ENCODE measurements around the gene BBOX1.
"Not testable (repeated sequence)": the region's sequence is repeated elsewhere in the genome, so short reads cannot be mapped to it uniquely, and the experiment has no call there.

BBOX1 gene

DNA sequence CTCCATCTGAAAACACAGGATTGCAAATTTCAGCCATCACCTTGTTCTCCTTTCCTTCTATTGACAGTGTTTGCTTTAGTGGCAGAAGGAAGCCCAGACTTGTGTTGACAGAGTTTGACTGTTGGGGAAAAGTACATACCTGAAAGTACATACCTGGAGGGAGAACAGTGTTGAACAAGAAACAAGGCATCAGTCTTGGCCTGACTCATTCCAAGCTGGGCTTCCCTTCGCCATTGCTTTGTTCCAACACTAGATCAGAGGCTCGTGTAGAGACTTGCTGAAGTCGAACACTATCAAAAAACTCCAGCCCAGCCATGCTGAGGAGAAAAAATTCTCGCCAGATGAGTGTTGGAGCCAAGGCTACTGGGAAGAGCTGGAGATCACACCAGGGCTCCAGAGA is 133.4 kb downstream of the BBOX1 start:
- no peaks in the 10 kb centered on the region for H4K20me1 ChIP-seq (ENCODE audit: insufficient read depth, low read length)
- H3K27ac ChIP-seq (ENCODE audit: low read length) = no peak overlapping the region
- H3K27me3 ChIP-seq (ENCODE audit: insufficient read depth, low read length, poor library complexity) = no peaks in the 10 kb centered on the region
- H3K36me3 ChIP-seq (ENCODE audit: insufficient read depth, low read length) = no peaks in the 10 kb centered on the region
- no peak overlapping the region for H2AFZ ChIP-seq (ENCODE audit: low read depth, low read length)
- no peak overlapping the region for H3K4me3 ChIP-seq (ENCODE audit: low read depth in 1 of 2, low read length in 2 of 2)
- TF ChIP-seq EZH2 (IDR thresholded peaks at IDR 0.05; ENCODE audit: borderline replicate concordance, low read depth, low read length, severe bottlenecking) = no peak
- TF ChIP-seq, protein P1, sequence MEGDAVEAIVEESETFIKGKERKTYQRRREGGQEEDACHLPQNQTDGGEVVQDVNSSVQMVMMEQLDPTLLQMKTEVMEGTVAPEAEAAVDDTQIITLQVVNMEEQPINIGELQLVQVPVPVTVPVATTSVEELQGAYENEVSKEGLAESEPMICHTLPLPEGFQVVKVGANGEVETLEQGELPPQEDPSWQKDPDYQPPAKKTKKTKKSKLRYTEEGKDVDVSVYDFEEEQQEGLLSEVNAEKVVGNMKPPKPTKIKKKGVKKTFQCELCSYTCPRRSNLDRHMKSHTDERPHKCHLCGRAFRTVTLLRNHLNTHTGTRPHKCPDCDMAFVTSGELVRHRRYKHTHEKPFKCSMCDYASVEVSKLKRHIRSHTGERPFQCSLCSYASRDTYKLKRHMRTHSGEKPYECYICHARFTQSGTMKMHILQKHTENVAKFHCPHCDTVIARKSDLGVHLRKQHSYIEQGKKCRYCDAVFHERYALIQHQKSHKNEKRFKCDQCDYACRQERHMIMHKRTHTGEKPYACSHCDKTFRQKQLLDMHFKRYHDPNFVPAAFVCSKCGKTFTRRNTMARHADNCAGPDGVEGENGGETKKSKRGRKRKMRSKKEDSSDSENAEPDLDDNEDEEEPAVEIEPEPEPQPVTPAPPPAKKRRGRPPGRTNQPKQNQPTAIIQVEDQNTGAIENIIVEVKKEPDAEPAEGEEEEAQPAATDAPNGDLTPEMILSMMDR (IDR thresholded peaks at IDR 0.05; ENCODE audit: borderline replicate concordance, extremely low read depth, low read length, poor library complexity, severe bottlenecking) = no peak
- no peaks in the 10 kb centered on the region for H3K9me3 ChIP-seq (ENCODE audit: insufficient read depth, low read length, severe bottlenecking)
- no peaks in the 10 kb centered on the region for H3K4me1 ChIP-seq (ENCODE audit: insufficient read depth, low read length)
- no peak overlapping the region for H3K9ac ChIP-seq (ENCODE audit: low read depth, low read length)
- H3K79me2 ChIP-seq (ENCODE audit: insufficient read depth, low read length) = no peaks in the 10 kb centered on the region
- H3K4me2 ChIP-seq (ENCODE audit: insufficient read depth, low read length) = no peak overlapping the region
- DNase-seq (no peak), ATAC-seq (ENCODE audit: insufficient read depth, low read depth) (no peak)

DNA sequence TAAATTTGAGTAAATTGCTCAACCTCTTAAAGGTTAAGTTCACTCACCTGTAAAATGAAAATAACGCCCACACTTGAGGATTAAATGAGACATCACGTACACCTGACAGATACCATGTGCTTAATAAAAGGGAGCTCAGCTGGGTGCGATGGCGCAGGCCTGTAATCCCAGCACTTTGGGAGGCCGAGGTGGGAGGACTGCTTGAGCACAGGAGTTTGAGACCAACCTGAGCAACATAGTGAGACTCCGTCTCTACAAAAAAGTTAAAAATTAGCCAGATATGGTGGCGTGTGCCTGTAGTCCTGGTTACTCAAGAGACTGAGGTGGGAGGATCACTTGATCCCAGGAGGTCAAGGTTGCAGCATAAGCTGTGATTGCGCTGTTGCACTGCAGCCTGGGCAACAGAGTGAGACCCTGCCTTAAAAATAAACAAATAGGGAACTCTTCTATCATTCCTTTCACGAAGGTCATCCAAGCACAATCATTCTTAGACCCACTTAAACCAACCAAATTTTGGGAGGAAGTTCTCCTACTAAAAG is 134.1 kb downstream of the BBOX1 start:
- no peak overlapping the region for H3K4me2 ChIP-seq (ENCODE audit: insufficient read depth, low read length)
- H3K27me3 ChIP-seq (ENCODE audit: insufficient read depth, low read length, poor library complexity) = no peaks in the 10 kb centered on the region
- no peaks in the 10 kb centered on the region for H3K79me2 ChIP-seq (ENCODE audit: insufficient read depth, low read length)
- H3K4me3 ChIP-seq (ENCODE audit: low read depth in 1 of 2, low read length in 2 of 2) = no peak overlapping the region
- no peaks in the 10 kb centered on the region for H3K4me1 ChIP-seq (ENCODE audit: insufficient read depth, low read length)
- H3K27ac ChIP-seq (ENCODE audit: low read length) = no peak overlapping the region
- no peaks in the 10 kb centered on the region for H3K9me3 ChIP-seq (ENCODE audit: insufficient read depth, low read length, severe bottlenecking)
- DNase-seq (no peak), ATAC-seq (ENCODE audit: insufficient read depth, low read depth) (no peak)
- TF ChIP-seq EZH2 (IDR thresholded peaks at IDR 0.05; ENCODE audit: borderline replicate concordance, low read depth, low read length, severe bottlenecking) = no peak
- TF ChIP-seq, protein P1 (IDR thresholded peaks at IDR 0.05; ENCODE audit: borderline replicate concordance, extremely low read depth, low read length, poor library complexity, severe bottlenecking) = no peak
- no peaks in the 10 kb centered on the region for H4K20me1 ChIP-seq (ENCODE audit: insufficient read depth, low read length)
- no peak overlapping the region for H3K9ac ChIP-seq (ENCODE audit: low read depth, low read length)
- H3K36me3 ChIP-seq (ENCODE audit: insufficient read depth, low read length) = no peaks in the 10 kb centered on the region
- H2AFZ ChIP-seq (ENCODE audit: low read depth, low read length) = no peak overlapping the region

DNA sequence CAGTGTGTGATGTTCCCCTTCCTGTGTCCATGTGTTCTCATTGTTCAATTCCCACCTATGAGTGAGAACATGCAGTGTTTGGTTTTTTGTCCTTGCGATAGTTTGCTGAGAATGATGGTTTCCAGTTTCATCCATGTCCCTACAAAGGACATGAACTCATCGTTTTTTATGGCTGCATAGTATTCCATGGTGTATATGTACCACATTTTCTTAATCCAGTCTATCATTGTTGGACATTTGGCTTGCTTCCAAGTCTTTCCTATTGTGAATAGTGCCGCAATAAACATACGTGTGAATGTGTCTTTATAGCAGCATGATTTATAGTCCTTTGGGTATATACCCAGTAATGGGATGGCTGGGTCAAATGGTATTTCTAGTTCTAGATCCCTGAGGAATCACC is 134.9 kb downstream of the BBOX1 start:
- not testable (repeated sequence) for H3K9me3 ChIP-seq (ENCODE audit: insufficient read depth, low read length, severe bottlenecking); DNase-seq; ATAC-seq (ENCODE audit: insufficient read depth, low read depth)

More for the DNA sequence above, 134.9 kb downstream of the BBOX1 start:
- H3K27me3 ChIP-seq (ENCODE audit: insufficient read depth, low read length, poor library complexity); H2AFZ ChIP-seq (ENCODE audit: low read depth, low read length); H3K27ac ChIP-seq (ENCODE audit: low read length); H3K4me2 ChIP-seq (ENCODE audit: insufficient read depth, low read length); H3K79me2 ChIP-seq (ENCODE audit: insufficient read depth, low read length); H3K4me3 ChIP-seq (ENCODE audit: low read depth in 1 of 2, low read length in 2 of 2); H3K4me1 ChIP-seq (ENCODE audit: insufficient read depth, low read length); H3K36me3 ChIP-seq (ENCODE audit: insufficient read depth, low read length); H3K9ac ChIP-seq (ENCODE audit: low read depth, low read length); H4K20me1 ChIP-seq (ENCODE audit: insufficient read depth, low read length): not testable (repeated sequence)
